A549 treated with CORT108297 at 1 μM for 4 hours (cell line): ENCODE results near the gene FOXJ3. TPM values are rescaled to one million over a fixed set of nuclear protein-coding genes. Genes with fewer than 3 reads are reported as not detected.

ENCODE experiments used
- total RNA-seq: library from RNA; stranded (reverse); fragments of 200-300 nt; extraction: Qiagen RNA extraction; gene quantifications from 5 replicates; pipeline ENCODE4 v1.2.3, GENCODE V29; 2022

Gene FOXJ3
- total RNA-seq = 16.4 to 19.8 TPM (median 18.3 TPM) in 5 replicates

DNA sequence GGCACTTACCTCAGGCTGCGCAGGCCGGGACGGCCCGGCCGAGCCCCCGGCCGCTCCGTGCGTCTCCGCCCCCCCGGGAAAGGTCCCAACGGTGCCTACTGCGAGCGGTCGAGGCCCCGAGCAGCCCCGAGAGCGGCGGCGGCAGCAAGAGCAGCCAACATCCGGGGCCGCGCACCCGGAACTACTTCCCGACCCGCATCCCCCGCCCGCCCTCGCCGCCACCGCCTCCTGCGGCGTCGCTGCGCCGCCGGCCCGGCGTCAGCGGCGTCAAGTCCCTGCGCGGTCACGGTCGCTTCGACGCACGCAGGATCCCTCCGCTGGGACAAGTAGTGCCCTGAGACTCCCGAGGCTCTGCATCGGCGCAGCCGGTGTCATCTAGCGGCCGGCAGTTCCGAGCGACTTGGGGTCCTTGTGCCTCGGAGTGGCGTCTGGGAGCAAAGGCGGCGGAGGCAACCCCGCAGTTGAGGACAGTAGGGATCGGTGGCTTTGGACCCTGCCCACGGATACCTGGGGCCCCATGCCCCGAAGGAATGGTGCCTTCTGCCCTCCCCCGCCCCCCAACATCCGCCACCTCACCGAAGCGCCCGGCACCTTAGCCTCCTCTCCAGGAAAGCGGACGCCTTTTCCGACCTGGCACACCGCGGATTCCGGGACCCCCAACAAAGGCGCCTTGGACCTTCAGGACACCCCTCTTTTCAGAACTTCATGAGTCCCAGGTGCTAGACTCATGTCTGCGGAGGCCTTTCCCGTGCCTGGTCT, at the start of gene FOXJ3:
FOXJ3 (minus strand) TSS at position 186 of the 759 bp plus-strand sequence. CDS start 24,142 bp downstream, outside the sequence.

DNA sequence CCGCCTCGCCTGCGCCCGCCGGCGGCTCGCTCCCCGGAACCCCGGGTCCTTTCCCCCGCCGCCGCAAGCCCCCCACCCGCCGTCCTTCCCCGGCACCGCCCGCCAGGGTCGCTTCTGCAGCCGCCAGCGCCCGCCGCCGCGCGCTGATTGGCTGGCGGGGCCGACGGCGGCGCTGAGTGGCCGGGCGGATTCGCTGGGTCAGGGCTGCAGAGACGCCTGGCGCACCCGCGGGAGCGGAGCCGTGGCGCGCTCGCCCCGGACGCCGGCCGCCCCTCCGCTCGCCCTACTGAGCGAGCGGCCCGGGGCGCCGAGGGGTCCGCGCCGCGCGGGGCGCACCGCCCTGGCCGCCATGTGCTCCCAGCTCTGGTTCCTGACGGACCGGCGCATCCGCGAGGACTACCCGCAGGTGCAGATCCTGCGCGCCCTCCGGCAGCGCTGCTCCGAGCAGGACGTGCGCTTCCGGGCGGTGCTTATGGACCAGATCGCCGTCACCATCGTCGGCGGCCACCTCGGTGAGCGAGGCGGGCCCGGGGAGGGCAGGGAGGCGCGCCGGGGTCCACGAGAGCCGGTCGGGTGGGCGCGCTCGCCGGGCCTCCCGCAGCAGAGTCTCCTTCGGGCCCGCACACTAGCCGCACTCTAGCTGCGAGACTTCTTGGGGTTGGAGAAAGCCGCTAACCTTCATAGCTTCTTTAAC, 45.7 kb upstream of the FOXJ3 start, which contains the start of gene RIMKLA:
RIMKLA (plus strand) TSS at position 207 of the 694 bp plus-strand sequence; CDS start at position 350, 143 bp downstream.

DNA sequence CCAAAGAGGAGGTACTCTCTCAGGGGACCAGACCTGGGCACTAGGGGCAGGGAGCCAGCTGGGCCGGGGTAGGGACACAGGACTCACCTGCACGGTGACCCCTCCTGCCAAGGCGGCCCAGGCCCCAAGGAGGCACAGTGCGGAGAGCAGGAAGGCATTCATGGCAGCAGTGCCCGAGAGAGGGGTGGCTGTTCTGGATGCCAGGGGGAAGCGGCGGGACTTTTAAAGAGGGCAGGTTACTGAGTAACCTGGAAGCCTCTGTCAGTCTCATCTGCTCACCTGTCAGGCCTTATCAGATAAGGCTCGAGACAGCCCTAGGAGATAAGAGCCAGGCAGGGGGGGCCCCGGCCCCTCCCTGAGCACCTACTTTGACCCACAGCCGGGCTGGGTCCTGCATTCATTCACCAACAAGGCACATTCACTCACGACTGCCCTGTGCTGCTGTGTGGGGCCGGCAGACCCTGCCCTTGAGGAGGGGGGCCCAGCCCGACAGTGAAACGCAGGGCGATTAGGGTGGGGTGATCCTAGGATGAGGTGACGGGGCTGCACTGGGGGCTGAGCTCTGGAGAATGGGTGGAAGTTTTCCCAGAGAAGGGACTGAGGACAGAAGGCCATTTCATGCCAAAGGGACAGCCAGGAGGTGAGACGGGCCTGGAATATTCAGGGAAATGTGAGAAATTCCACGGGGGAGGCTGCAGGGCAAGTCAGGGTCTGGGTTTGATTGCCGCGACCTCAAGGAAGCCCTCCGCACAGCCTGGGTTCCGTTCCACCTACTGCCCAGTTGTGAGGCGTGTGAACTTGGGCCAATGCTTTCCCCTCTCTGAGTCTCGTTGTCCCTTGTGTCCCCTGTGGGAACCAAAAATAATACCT, 170.2 kb downstream of the FOXJ3 start, which contains the start of gene GUCA2A:
GUCA2A (minus strand) TSS at position 195 of the 870 bp plus-strand sequence; CDS start at position 162, 33 bp downstream.

DNA sequence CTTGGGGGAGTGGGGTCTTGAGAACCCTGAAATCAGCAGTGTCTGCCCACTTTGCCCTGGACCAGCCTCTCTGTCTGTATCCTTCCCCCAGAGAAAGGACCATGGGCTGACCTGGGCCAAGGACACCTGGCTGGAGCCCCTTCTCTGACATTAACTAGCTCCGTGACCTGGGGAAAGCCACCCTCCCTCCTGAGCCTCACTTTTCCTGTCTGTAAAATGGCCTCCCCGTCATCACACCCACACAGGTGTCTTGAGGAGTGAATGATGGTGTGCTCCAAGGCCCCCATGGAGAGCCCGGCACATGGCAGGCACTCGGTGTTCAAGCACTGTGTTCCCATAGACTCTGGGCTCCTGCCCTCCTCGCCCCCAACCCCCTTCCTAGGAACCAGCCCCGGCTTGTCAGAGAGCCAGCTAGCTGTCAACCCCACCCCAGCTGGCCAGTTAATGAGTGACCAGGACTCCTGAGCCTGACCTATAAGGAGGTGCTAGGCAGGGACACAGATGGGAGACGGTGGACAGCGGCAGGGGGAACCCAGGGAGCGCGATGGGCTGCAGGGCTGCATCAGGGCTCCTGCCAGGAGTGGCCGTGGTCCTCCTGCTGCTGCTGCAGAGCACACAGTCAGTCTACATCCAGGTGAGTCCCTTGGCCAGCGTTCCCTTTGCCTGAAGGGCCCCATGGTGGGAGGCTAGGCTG, 182.0 kb downstream of the FOXJ3 start, which contains the start of gene GUCA2B:
GUCA2B (plus strand) TSS at position 504 of the 694 bp plus-strand sequence; CDS start at position 545, 41 bp downstream.

Other genes with a start within 250 kb of the FOXJ3 start
- gene GUCA2B, start 181.8 kb downstream of the FOXJ3 start, total RNA-seq = 0.73 TPM in 1 of 5 replicates, not detected in the others
- gene GUCA2A, start 170.5 kb downstream of the FOXJ3 start, total RNA-seq = not detected in 5 replicates
- 0.69 to 1.2 TPM (median 0.84 TPM) in 5 replicates for gene RIMKLA, start 45.6 kb upstream of the FOXJ3 start, total RNA-seq
- 0.34 to 0.58 TPM (median 0.39 TPM) in 5 replicates for gene ZMYND12, start 120.8 kb upstream of the FOXJ3 start, total RNA-seq
- gene PPCS, start 121.3 kb upstream of the FOXJ3 start, total RNA-seq = 34.4 to 39.2 TPM (median 36.5 TPM) in 5 replicates
- gene CCDC30, start 128.1 kb upstream of the FOXJ3 start, total RNA-seq = 0.39 to 0.68 TPM (median 0.59 TPM) in 5 replicates